Erythroblast (primary cell): ENCODE results near the gene SLC9A3.

ENCODE experiments used
- GATA1 ChIP-seq: IDR thresholded peaks from 2 replicates; pipeline ENCODE4 v1.6.1; 2011; ENCODE audit warnings: low read depth, mild to moderate bottlenecking, control low read depth, low read length, moderate library complexity
- POLR2A ChIP-seq: IDR thresholded peaks from 2 replicates; pipeline ENCODE4 v1.6.1; 2011; ENCODE audit warnings: mild to moderate bottlenecking, low read length

DNA sequence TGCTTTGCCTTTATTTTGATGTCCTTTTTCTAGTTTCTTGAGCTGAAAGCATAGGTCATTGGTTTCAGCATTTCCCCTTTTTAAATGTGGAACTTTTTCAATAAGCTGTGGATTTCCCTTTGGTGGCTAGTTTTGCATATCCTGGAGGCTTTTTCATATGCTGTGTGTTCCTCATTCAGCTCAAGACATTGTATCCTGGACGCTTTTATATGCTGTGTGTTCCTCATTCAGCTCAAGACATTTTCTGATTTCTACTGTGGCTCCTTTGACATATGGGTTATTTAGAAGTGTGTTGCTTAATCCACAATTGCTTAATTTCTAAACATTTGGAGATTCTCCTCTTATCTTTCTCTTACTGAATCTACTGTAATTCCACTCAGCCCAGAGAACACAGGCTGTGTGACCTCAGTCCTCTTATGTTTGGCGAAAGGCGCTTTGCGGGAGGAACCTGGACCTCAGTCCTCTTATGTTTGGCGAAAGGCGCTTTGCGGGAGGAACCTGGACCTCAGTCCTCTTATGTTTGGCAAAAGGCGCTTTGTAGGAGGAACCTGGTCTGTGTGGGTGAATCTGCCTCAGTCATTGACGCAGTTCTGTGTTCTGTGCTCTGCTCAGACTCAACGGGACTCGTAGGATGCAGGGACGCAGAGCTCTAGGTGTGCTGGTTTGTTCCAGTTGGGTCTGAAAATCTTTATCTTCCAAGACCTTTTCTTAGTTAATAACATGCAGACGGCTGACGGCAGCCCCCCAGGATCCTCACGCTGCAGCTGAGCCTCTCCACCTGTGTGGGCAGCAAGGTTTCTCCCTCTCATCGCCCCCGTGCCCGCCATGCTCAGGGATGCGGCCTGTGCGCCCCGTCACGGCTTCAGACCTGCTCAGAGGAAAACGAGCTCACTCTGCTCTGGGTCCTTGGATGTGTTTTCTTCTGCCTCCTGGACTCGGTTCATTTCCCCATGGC is 6.0 kb upstream of the SLC9A3 start:
- TF ChIP-seq POLR2A = no peak
- no peak for TF ChIP-seq GATA1
